Sigmoid colon (tissue), 7 donors: ENCODE data around the gene SLC44A4. TPM values are rescaled to one million over a fixed set of nuclear protein-coding genes. Genes with fewer than 3 reads are reported as not detected.
"Not testable (repeated sequence)": the region's sequence is repeated elsewhere in the genome, so short reads cannot be mapped to it uniquely, and the experiment has no call there.

ENCODE experiments used
- DNase-seq: peaks from one replicate; pipeline ENCODE4 v3.0.0-alpha.2; 2019
- H3K27ac ChIP-seq, 4 donors: fragments of 200-600 bp; sonication (generic); one replicate each; pipeline ENCODE4 v1.5.1; 2016 to 2019; ENCODE audit warnings: mild to moderate bottlenecking in 1 of 4
- H3K27me3 ChIP-seq, 3 donors: fragments of 200-600 bp; sonication (generic); one replicate each; pipeline ENCODE4 v1.5.1; 2019; ENCODE audit warnings: mild to moderate bottlenecking in 1 of 3
- H3K36me3 ChIP-seq, 4 donors: fragments of 200-600 bp; sonication (generic); one replicate each; pipeline ENCODE4 v1.5.1; 2016 to 2019
- H3K4me1 ChIP-seq, 4 donors: fragments of 200-600 bp; sonication (generic); one replicate each; pipeline ENCODE4 v1.5.1; 2017 to 2019
- H3K4me3 ChIP-seq, 4 donors: fragments of 200-600 bp; sonication (generic); one replicate each; pipeline ENCODE4 v1.5.1; 2017 to 2019; ENCODE audit warnings: mild to moderate bottlenecking in 2 of 4, moderate library complexity in 1 of 4
- H3K9me3 ChIP-seq, 4 donors: fragments of 200-600 bp in 3 of 4; sonication (generic) in 3 of 4; one replicate each; pipeline versions ENCODE4 v1.5.1 to v1.6.1; 2013 to 2019
- CTCF ChIP-seq, 4 experiments: fragments of 450-650 bp in 3 of 4; fragments of 200-600 bp in 1 of 4; IDR thresholded peaks; one replicate each; pipeline ENCODE4 v1.5.1; 2016 to 2019; ENCODE audit warnings: antibody characterized with exemption in 4 of 4, mild to moderate bottlenecking in 3 of 4, moderate library complexity in 2 of 4
- EP300 ChIP-seq, 4 donors: sonication (generic); formaldehyde crosslinking; IDR thresholded peaks; one replicate each; pipeline ENCODE4 v1.6.1; 2017; ENCODE audit warnings: antibody characterized with exemption in 4 of 4
- POLR2A ChIP-seq, 2 donors: fragments of 450-650 bp; IDR thresholded peaks; one replicate each; pipeline ENCODE4 v1.6.1; 2016; ENCODE audit warnings: antibody characterized with exemption in 2 of 2, mild to moderate bottlenecking in 2 of 2, moderate library complexity in 2 of 2
- POLR2AphosphoS5 ChIP-seq, 4 donors: sonication (generic); formaldehyde crosslinking; IDR thresholded peaks; one replicate each; pipeline ENCODE4 v1.6.1; 2017; ENCODE audit warnings: antibody characterized with exemption in 4 of 4
- WGBS, 2 donors: extraction: QIAGEN DNeasy Blood & Tissue Kit; methylation state at CpG; one replicate each; pipeline ENCODE4 v1.1.7; 2013; 5-methylcytosine and 5-hydroxymethylcytosine counted together
- intact Hi-C: fragments of 100-400 bp; cut with DNase I; formaldehyde crosslinking; loops from one replicate; pipeline ENCODE4 v1.15.1; 2023
- polyA plus RNA-seq, 3 donors: library from polyadenylated mRNA; stranded (reverse); fragments of 200-250 nt; gene quantifications; one replicate each; pipeline ENCODE4 v1.2.3, GENCODE V29; 2013
- total RNA-seq, 4 donors: library from RNA; depleted of rRNA; stranded (reverse); fragments of >200 nt; gene quantifications; one replicate each; pipeline ENCODE4 v1.1.0, GENCODE V29; 2016
- donor health status: healthy with polysubstance abuse.
- donor health status: Bipolar disorder and iron deficiency.
- donor health status: healthy.

SLC44A4 gene
- total and polyA plus RNA-seq, 7 donors = 1.4 to 252 (median 78.1) TPM; not detected in 2

DNA sequence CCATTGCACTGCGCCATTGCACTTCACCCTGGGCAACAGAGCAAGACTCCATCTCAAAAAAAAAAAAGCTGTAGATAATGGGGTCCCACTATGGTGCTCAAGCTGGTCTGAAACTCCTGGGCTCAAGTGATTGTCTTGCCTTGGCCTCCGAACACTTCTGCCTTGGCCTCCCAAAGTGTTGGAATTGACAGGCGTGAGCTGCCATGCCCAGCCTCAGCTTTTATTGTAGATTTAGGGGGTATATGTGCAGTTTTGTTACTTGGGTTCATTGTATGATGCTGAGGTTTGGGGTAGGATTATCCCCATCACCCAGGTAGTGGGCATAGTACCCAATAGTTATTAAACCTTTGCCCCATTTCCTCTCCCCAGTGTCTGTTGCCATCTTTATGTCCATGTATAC lies 39.8 kb downstream of the SLC44A4 start:
- H3K9me3 ChIP-seq = no peaks in the 10 kb centered on the region
- intact Hi-C loops = loop anchor here (10.0 kb wide), 2 partner anchors 116 to 294 kb away; partner anchors contain the start of genes ATP6V1G2, DDX39B, NELFE and NFKBIL1
- no peaks in the 10 kb centered on the region for H3K27me3 ChIP-seq
- 96 to 97% methylated on average over 3 of the region's 3 CpGs for WGBS, 2 donors
- H3K4me3 ChIP-seq = no peak overlapping the region
- no peak for DNase-seq
- H3K27ac ChIP-seq = no peak overlapping the region
- TF ChIP-seq POLR2A (IDR thresholded peaks at IDR 0.05) (no peak), POLR2AphosphoS5 (IDR thresholded peaks at IDR 0.05) (no peak), CTCF (IDR thresholded peaks at IDR 0.05) (no peak), EP300 (IDR thresholded peaks at IDR 0.05) (no peak)
- H3K4me1 ChIP-seq = peaks cover 0 to 42% (median 36%) of the 10 kb centered on the region in 4 donors
- H3K36me3 ChIP-seq = peaks cover 18 to 52% (median 34%) of the 10 kb centered on the region in 4 donors

DNA sequence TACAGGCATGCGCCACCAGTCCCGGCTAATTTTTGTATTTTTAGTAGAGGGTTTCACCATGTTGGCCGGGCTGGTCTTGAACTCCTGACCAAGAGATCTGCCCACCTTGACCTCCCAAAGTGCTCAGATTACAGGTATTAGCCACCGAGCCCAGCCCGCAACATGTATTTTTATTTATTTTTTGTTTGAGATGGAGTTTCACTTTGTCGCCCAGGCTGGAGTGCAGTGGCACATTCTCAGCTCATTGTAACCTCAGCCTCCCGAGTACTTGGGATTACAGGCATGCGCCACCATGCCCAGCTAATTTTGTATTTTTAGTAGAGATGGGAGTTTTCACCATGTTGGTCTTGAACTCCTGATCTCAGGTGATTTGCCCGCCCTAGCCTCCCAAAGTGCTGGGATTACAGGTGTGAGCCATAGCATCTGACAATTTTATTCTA lies 40.7 kb downstream of the SLC44A4 start:
- intact Hi-C loops = loop anchor here (10.0 kb wide), 2 partner anchors 117 to 293 kb away; partner anchors contain the start of genes ATP6V1G2, DDX39B, NELFE and NFKBIL1
- H3K4me1 ChIP-seq = peaks cover 0 to 48% (median 42%) of the 10 kb centered on the region in 4 donors
- H3K27ac ChIP-seq = not testable (repeated sequence)

GRCh38 chr6:31837369-31838113 lies 41.3 kb downstream of the SLC44A4 start:
- peaks cover 0 to 48% (median 42%) of the 10 kb centered on the region in 4 donors for H3K4me1 ChIP-seq
- DNase-seq = no peak

More for the DNA sequence above, 40.7 kb downstream of the SLC44A4 start:
- WGBS, 2 donors = 79 to 85% methylated on average over 9 of the region's 9 CpGs
- peaks cover 18 to 52% (median 34%) of the 10 kb centered on the region in 4 donors for H3K36me3 ChIP-seq
- DNase-seq, H3K4me3 ChIP-seq, H3K9me3 ChIP-seq, H3K27me3 ChIP-seq: not testable (repeated sequence)

DNA sequence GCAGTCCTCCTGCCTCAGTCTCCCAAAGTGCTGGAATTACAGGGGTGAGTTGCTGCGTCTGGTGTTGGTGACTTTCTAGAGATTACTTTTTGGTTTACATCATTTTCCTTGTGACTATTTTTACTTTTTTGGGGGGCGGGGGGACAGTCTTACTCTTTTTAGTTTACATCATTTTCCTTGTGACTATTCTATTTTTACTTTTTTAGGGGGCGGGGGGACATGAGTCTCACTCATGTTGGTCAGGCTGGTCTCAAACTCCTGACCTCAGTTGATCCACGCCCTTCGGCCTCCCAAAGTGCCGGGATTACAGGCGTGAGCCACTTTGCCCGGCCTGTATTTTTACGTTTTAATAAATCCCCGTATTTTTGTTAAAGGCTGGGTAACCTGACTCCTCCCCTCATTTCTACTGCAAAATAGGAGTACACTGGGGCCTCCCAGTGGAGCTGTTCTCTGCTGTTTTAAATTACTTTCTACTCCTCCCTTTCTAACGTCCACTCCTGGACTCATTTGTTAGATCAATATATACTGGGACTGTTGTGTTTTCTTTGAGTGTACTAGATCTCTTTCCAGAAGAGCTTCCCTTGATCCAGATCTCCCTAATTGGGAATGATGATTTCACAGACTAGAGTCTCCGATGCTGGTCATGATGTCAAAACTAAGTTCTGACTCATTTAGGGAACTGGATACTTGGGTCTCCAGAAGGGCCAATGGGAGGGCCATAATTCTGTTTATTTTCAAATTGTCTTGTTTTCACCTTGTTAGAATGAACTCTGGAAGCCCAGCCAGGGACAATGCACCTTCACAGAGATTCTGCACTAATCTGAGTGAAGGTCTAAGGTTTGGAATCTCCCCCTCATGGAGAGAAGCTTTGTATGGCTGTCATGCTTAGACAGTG lies 42.1 kb downstream of the SLC44A4 start:
- H3K27ac ChIP-seq = peak overlapping the region; percentile 90 to 96 (median 94)
- H3K4me1 ChIP-seq = peaks cover 0 to 54% (median 46%) of the 10 kb centered on the region in 4 donors
- no peak for DNase-seq
- H3K27me3 ChIP-seq = no peaks in the 10 kb centered on the region
- peaks cover 18 to 51% (median 34%) of the 10 kb centered on the region in 4 donors for H3K36me3 ChIP-seq
- TF ChIP-seq EP300 (IDR thresholded peaks at IDR 0.05) = no peak
- TF ChIP-seq POLR2AphosphoS5 (IDR thresholded peaks at IDR 0.05) = no peak
- TF ChIP-seq CTCF (IDR thresholded peaks at IDR 0.05) = no peak
- TF ChIP-seq POLR2A (IDR thresholded peaks at IDR 0.05) = no peak
- intact Hi-C loops = loop anchor here (2.0 to 10.0 kb wide), 3 partner anchors 60 to 292 kb away; partner anchors contain the start of genes ATP6V1G2, DDX39B, EHMT2 and NELFE
- H3K4me3 ChIP-seq = peak overlapping the region in 3 of 4 donors; percentile 66 to 85 (median 83)
- H3K9me3 ChIP-seq = no peaks in the 10 kb centered on the region
- WGBS, 2 donors = 9 to 14% methylated on average over 12 of the region's 12 CpGs

More at GRCh38 chr6:31837369-31838113, 41.3 kb downstream of the SLC44A4 start:
- intact Hi-C loops = loop anchor here (2.0 to 10.0 kb wide), 3 partner anchors 59 to 293 kb away; partner anchors contain the start of genes ATP6V1G2, DDX39B, EHMT2 and NELFE
- TF ChIP-seq EP300 (IDR thresholded peaks at IDR 0.05) (no peak), POLR2AphosphoS5 (IDR thresholded peaks at IDR 0.05) (no peak), CTCF (IDR thresholded peaks at IDR 0.05) (no peak), POLR2A (IDR thresholded peaks at IDR 0.05) (no peak)
- 3 to 12% methylated on average over 1 of the region's 1 CpG for WGBS, 2 donors
- H3K27me3 ChIP-seq = no peaks in the 10 kb centered on the region
- H3K4me3 ChIP-seq = no peak overlapping the region
- peak overlapping the region; percentile 90 to 96 (median 94) for H3K27ac ChIP-seq
- H3K36me3 ChIP-seq = peaks cover 18 to 52% (median 34%) of the 10 kb centered on the region in 4 donors
- H3K9me3 ChIP-seq = no peaks in the 10 kb centered on the region
